PC-9 (cell line): ENCODE measurements around the gene PTPRD.

Experiments
- CTCF ChIP-seq: fragments of 200-600 bp; sonication (generic); conservative IDR thresholded peaks from 2 replicates; pipeline ENCODE4 v1.6.1; 2017; ENCODE audit warnings: mixed run types, antibody characterized with exemption, mild to moderate bottlenecking, moderate library complexity
- EZH2 ChIP-seq: fragments of 200-600 bp; sonication (generic); IDR thresholded peaks from 2 replicates; pipeline ENCODE4 v1.8.0; 2017; ENCODE audit warnings: antibody characterized with exemption, low read depth

- TF ChIP-seq CTCF (no peak), EZH2 (no peak)
Measured at GRCh38 chr9:9124616-9125015, 1488.2 kb downstream of the PTPRD start.
